ENCODE data around the gene HSPA6.

GRCh38 chr1:161482610-161483009 is 41.7 kb upstream of the HSPA6 start:
- TF ChIP-seq, protein P1, sequence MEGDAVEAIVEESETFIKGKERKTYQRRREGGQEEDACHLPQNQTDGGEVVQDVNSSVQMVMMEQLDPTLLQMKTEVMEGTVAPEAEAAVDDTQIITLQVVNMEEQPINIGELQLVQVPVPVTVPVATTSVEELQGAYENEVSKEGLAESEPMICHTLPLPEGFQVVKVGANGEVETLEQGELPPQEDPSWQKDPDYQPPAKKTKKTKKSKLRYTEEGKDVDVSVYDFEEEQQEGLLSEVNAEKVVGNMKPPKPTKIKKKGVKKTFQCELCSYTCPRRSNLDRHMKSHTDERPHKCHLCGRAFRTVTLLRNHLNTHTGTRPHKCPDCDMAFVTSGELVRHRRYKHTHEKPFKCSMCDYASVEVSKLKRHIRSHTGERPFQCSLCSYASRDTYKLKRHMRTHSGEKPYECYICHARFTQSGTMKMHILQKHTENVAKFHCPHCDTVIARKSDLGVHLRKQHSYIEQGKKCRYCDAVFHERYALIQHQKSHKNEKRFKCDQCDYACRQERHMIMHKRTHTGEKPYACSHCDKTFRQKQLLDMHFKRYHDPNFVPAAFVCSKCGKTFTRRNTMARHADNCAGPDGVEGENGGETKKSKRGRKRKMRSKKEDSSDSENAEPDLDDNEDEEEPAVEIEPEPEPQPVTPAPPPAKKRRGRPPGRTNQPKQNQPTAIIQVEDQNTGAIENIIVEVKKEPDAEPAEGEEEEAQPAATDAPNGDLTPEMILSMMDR (IDR thresholded peaks at IDR 0.05), result no peak
- TF ChIP-seq POLR2A (IDR thresholded peaks at IDR 0.05), result no peak

Measured in adrenal gland (tissue), 5 donors.